ENCODE measurements around the gene HTATSF1. TPM values are rescaled to one million over a fixed set of nuclear protein-coding genes. Genes with fewer than 3 reads are reported as not detected.

The HTATSF1 gene
- total and polyA plus RNA-seq, 2 donors (not counting 1 experiment from before 2014, with no cell fraction given): 1.0 to 18.7 TPM

DNA sequence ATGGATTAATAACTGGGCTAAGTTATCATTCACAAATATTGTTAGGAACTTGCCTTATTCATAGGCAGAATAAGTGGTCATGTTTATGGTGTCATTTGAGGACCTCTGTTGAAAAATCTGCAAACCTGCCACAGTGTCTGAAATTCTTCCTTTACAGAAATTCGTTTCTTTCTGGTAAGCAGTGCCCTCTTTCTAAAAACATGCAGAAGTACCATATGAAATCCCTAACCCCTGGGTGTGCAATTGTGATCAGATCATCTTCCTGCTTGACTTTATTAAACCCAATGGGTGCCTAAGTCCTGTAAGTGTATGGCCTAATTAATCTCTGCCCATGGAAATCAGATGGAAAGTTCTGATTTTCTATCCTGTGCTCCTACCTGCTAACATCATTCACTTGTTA lies 4.4 kb upstream of the HTATSF1 start:
- no peak for TF ChIP-seq EZH2 (IDR thresholded peaks at IDR 0.05; ENCODE audit: borderline replicate concordance, insufficient read depth, low read depth, low read length, poor library complexity, severe bottlenecking)
- TF ChIP-seq, protein P1, sequence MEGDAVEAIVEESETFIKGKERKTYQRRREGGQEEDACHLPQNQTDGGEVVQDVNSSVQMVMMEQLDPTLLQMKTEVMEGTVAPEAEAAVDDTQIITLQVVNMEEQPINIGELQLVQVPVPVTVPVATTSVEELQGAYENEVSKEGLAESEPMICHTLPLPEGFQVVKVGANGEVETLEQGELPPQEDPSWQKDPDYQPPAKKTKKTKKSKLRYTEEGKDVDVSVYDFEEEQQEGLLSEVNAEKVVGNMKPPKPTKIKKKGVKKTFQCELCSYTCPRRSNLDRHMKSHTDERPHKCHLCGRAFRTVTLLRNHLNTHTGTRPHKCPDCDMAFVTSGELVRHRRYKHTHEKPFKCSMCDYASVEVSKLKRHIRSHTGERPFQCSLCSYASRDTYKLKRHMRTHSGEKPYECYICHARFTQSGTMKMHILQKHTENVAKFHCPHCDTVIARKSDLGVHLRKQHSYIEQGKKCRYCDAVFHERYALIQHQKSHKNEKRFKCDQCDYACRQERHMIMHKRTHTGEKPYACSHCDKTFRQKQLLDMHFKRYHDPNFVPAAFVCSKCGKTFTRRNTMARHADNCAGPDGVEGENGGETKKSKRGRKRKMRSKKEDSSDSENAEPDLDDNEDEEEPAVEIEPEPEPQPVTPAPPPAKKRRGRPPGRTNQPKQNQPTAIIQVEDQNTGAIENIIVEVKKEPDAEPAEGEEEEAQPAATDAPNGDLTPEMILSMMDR (IDR thresholded peaks at IDR 0.05): no peak
- Histone ChIP-seq H3K27ac (ENCODE audit: low read length in 2 of 2) (no peak overlapping the region), H4K20me1 (ENCODE audit: control insufficient read depth, insufficient read depth, low read length, poor library complexity, severe bottlenecking) (no peaks in the 10 kb centered on the region), H2AFZ (ENCODE audit: insufficient read depth, low read depth, low read length, poor library complexity, severe bottlenecking) (no peak overlapping the region), H3K79me2 (ENCODE audit: control insufficient read depth, insufficient read depth, low read length) (no peaks in the 10 kb centered on the region), H3K36me3 (replicated peaks in 1 of 2; ENCODE audit: control extremely low read depth in 1 of 2, control insufficient read depth in 1 of 2, extremely low read depth in 1 of 2, insufficient read depth in 2 of 2, low read length in 1 of 2) (no peaks in the 10 kb centered on the region), H3K9me3 (ENCODE audit: control extremely low read depth in 1 of 3, control insufficient read depth in 2 of 3, insufficient read depth in 1 of 3, low read length in 2 of 3) (no peaks in the 10 kb centered on the region), H3K9ac (ENCODE audit: low read length) (no peak overlapping the region), H3K27me3 (replicated peaks in 1 of 4; ENCODE audit: control extremely low read depth in 1 of 4, control insufficient read depth in 3 of 4, insufficient read depth in 4 of 4, low read length in 3 of 4) (peaks cover 0 to 7% (median 3%) of the 10 kb centered on the region in 4 experiments), H3K4me2 (replicated peaks; ENCODE audit: low read depth, low read length, poor library complexity, severe bottlenecking) (no peak overlapping the region), H3K4me1 (ENCODE audit: control insufficient read depth in 2 of 2, insufficient read depth in 2 of 2, low read length in 2 of 2) (peaks cover 0 to 3% of the 10 kb centered on the region in 2 donors), H3K4me3 (ENCODE audit: control extremely low read depth in 1 of 5, extremely low read depth in 1 of 5, insufficient read depth in 1 of 5, low read depth in 2 of 5, low read length in 4 of 5) (no peak overlapping the region)
- H3K27me3 Mint-ChIP-seq: peaks cover 19% of the 10 kb centered on the region
- ATAC-seq (ENCODE audit: low read depth) (no peak), DNase-seq (no peak)
- ChIA-PET POLR2A (no interaction called here), CTCF (interaction anchor here (0.7 kb wide), 1 partner anchor 12 kb away, joined by 3 read pairs; no protein-coding TSS in a partner anchor)
- WGBS (ENCODE audit: insufficient coverage): no CpG with 5 or more reads among the region's 1 CpG
- no peaks in the 10 kb centered on the region for H3K9me3 Mint-ChIP-seq (ENCODE audit: insufficient read depth)
- no peak overlapping the region for H3K4me3 Mint-ChIP-seq
- H3K27ac Mint-ChIP-seq: no peak overlapping the region
- peaks cover 13% of the 10 kb centered on the region for H3K4me1 Mint-ChIP-seq
- intact Hi-C loops (cut with micrococcal nuclease): loop anchor here (10.0 kb wide), 2 partner anchors 272 to 348 kb away; partner anchors contain the start of gene FHL1

DNA sequence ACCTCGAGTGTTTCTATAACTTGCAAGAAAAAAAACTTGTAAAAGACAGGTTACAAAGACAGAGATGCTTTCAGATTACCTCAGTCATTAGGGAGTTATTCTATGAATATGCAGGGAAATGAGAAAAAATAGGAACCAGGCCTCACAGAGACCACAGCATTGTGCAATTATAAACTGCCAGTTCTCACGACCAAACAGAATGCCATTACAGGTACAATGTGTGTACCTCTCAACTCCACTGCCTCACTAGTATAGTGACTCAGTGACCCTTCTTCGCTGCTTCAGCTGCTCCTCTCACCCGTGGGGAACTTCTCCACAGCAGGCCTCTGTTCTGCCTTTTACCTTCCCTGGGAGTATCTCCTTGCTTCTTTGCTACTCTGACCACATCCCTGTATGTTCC lies 2.3 kb upstream of the HTATSF1 start:
- Histone ChIP-seq H3K9me3 (ENCODE audit: control extremely low read depth in 1 of 3, control insufficient read depth in 2 of 3, insufficient read depth in 1 of 3, low read length in 2 of 3) (no peaks in the 10 kb centered on the region), H2AFZ (ENCODE audit: insufficient read depth, low read depth, low read length, poor library complexity, severe bottlenecking) (no peak overlapping the region), H3K4me2 (replicated peaks; ENCODE audit: low read depth, low read length, poor library complexity, severe bottlenecking) (no peak overlapping the region), H3K4me3 (ENCODE audit: control extremely low read depth in 1 of 5, extremely low read depth in 1 of 5, insufficient read depth in 1 of 5, low read depth in 2 of 5, low read length in 4 of 5) (no peak overlapping the region), H4K20me1 (ENCODE audit: control insufficient read depth, insufficient read depth, low read length, poor library complexity, severe bottlenecking) (no peaks in the 10 kb centered on the region), H3K4me1 (ENCODE audit: control insufficient read depth in 2 of 2, insufficient read depth in 2 of 2, low read length in 2 of 2) (peaks cover 6 to 7% of the 10 kb centered on the region in 2 donors), H3K27me3 (replicated peaks in 1 of 4; ENCODE audit: control extremely low read depth in 1 of 4, control insufficient read depth in 3 of 4, insufficient read depth in 4 of 4, low read length in 3 of 4) (peaks cover 0 to 5% (median 2%) of the 10 kb centered on the region in 4 experiments), H3K79me2 (ENCODE audit: control insufficient read depth, insufficient read depth, low read length) (no peaks in the 10 kb centered on the region), H3K36me3 (replicated peaks in 1 of 2; ENCODE audit: control extremely low read depth in 1 of 2, control insufficient read depth in 1 of 2, extremely low read depth in 1 of 2, insufficient read depth in 2 of 2, low read length in 1 of 2) (no peaks in the 10 kb centered on the region), H3K27ac (ENCODE audit: low read length in 2 of 2) (no peak overlapping the region), H3K9ac (ENCODE audit: low read length) (no peak overlapping the region)
- TF ChIP-seq, protein P1 (IDR thresholded peaks at IDR 0.05): no peak
- no peak for TF ChIP-seq EZH2 (IDR thresholded peaks at IDR 0.05; ENCODE audit: borderline replicate concordance, insufficient read depth, low read depth, low read length, poor library complexity, severe bottlenecking)
- Mint-ChIP-seq H3K27ac (peak overlapping the region; percentile 37), H3K9me3 (ENCODE audit: insufficient read depth) (no peaks in the 10 kb centered on the region), H3K4me3 (no peak overlapping the region), H3K4me1 (peaks cover 23% of the 10 kb centered on the region), H3K27me3 (peaks cover 6% of the 10 kb centered on the region)
- ChIA-PET POLR2A (no interaction called here), CTCF (no interaction called here)
- intact Hi-C loops (cut with micrococcal nuclease): loop anchor here (5.0 to 10.0 kb wide), 3 partner anchors 243 to 350 kb away; partner anchors contain the start of genes FHL1 and MAP7D3
- ATAC-seq (ENCODE audit: low read depth) (no peak), DNase-seq (no peak)
- WGBS (ENCODE audit: insufficient coverage): 20% methylated on average over 1 of the region's 4 CpGs
